GM23338 (cell line): ENCODE measurements around the gene ZKSCAN2. TPM values are rescaled to one million over a fixed set of nuclear protein-coding genes. Genes with fewer than 3 reads are reported as not detected.

Experiments
- ATAC-seq: fragments of 200-7000 bp; cut with Tn5 transposase; 3 replicates; pipeline ENCODE4 v1.9.1; 2020
- DNase-seq: peaks from one replicate; pipeline ENCODE4 v3.0.0-alpha.2; 2015; ENCODE audit warnings: low spot score
- H2AFZ ChIP-seq: fragments of 200-600 bp; sonication (generic); 2 replicates; pipeline ENCODE4 v1.8.0; 2016; ENCODE audit warnings: antibody characterized with exemption, mild to moderate bottlenecking, moderate library complexity
- H3F3A ChIP-seq: fragments of 200-600 bp; sonication (generic); replicated peaks from 2 replicates; pipeline ENCODE4 v1.8.0; 2017; ENCODE audit warnings: antibody characterized with exemption, mixed run types, low read depth
- H3K27ac ChIP-seq: fragments of 200-600 bp; sonication (generic); 2 replicates; pipeline ENCODE4 v1.6.1; 2016; ENCODE audit warnings: low read depth
- H3K27me3 ChIP-seq: fragments of 200-600 bp; sonication (generic); 2 replicates; pipeline ENCODE4 v1.8.0; 2016; ENCODE audit warnings: mild to moderate bottlenecking, mixed run types, moderate library complexity; ENCODE audit not compliant: insufficient read depth
- H3K36me3 ChIP-seq: fragments of 200-600 bp; sonication (generic); 2 replicates; pipeline ENCODE4 v1.8.0; 2016; ENCODE audit warnings: mild to moderate bottlenecking; ENCODE audit not compliant: insufficient read depth
- H3K4me1 ChIP-seq: fragments of 200-600 bp; sonication (generic); 2 replicates; pipeline ENCODE4 v1.8.0; 2016; ENCODE audit warnings: mild to moderate bottlenecking, moderate library complexity; ENCODE audit not compliant: insufficient read depth
- H3K4me2 ChIP-seq: fragments of 200-600 bp; sonication (generic); 2 replicates; pipeline ENCODE4 v1.7.1; 2017; ENCODE audit warnings: mixed run types
- H3K4me3 ChIP-seq: fragments of 200-600 bp; sonication (generic); 2 replicates; pipeline ENCODE4 v1.6.1; 2016; ENCODE audit warnings: mixed run types
- H3K79me2 ChIP-seq: fragments of 200-600 bp; sonication (generic); replicated peaks from 2 replicates; pipeline ENCODE4 v1.8.0; 2017; ENCODE audit warnings: mild to moderate bottlenecking; ENCODE audit not compliant: insufficient read depth
- H3K9me2 ChIP-seq: fragments of 200-600 bp; sonication (generic); 2 replicates; pipeline ENCODE4 v1.8.0; 2017; ENCODE audit not compliant: insufficient read depth
- H4K20me1 ChIP-seq: fragments of 200-600 bp; sonication (generic); replicated peaks from 2 replicates; pipeline ENCODE4 v1.8.0; 2017; ENCODE audit warnings: mild to moderate bottlenecking; ENCODE audit not compliant: insufficient read depth
- H3K27ac Mint-ChIP-seq: 2 replicates; pipeline ENCODE4 v1.8.0; 2020; ENCODE audit warnings: inconsistent platforms, mild to moderate bottlenecking, moderate library complexity, mixed read lengths
- H3K27me3 Mint-ChIP-seq: 3 replicates; pipeline ENCODE4 v1.8.0; 2022; ENCODE audit warnings: low read depth, mild to moderate bottlenecking, moderate library complexity, mixed read lengths, inconsistent platforms; ENCODE audit not compliant: insufficient read depth, poor library complexity
- H3K36me3 Mint-ChIP-seq: 3 replicates; pipeline ENCODE4 v1.8.0; 2021; ENCODE audit warnings: low read depth, mild to moderate bottlenecking, inconsistent platforms, moderate library complexity, mixed read lengths
- H3K4me1 Mint-ChIP-seq: 3 replicates; pipeline ENCODE4 v1.8.0; 2020; ENCODE audit warnings: mild to moderate bottlenecking, inconsistent platforms, mixed read lengths
- H3K4me3 Mint-ChIP-seq: 3 replicates; pipeline ENCODE4 v1.8.0; 2021; ENCODE audit warnings: moderate library complexity, mild to moderate bottlenecking, inconsistent platforms, mixed read lengths
- H3K9me3 Mint-ChIP-seq: 3 replicates; pipeline ENCODE4 v1.8.0; 2020; ENCODE audit warnings: moderate library complexity, mild to moderate bottlenecking, inconsistent platforms, mixed read lengths
- CTCF ChIP-seq, 2 experiments: fragments of 200-600 bp in 1 of 2; sonication (generic) in 1 of 2; conservative IDR thresholded peaks; 2 replicates each; pipeline versions ENCODE4 v1.5.1 to v1.6.1; 2016 to 2017; ENCODE audit warnings: antibody characterized with exemption in 2 of 2, low read depth in 2 of 2, mild to moderate bottlenecking in 2 of 2, moderate library complexity in 1 of 2
- ETS1 ChIP-seq: IDR thresholded peaks from 2 replicates; pipeline ENCODE4 v1.6.1; 2016; ENCODE audit warnings: antibody characterized with exemption
- EZH2 ChIP-seq: fragments of 200-600 bp; sonication (generic); IDR thresholded peaks from one replicate; pipeline ENCODE4 v1.8.0; 2017; ENCODE audit warnings: antibody characterized with exemption, mild to moderate bottlenecking, low read depth; ENCODE audit not compliant: unreplicated experiment
- JUNB ChIP-seq: IDR thresholded peaks from one replicate; pipeline ENCODE4 v1.6.1; 2016; ENCODE audit warnings: antibody characterized with exemption; ENCODE audit not compliant: unreplicated experiment
- REST ChIP-seq: IDR thresholded peaks from one replicate; pipeline ENCODE4 v1.6.1; 2018; ENCODE audit warnings: antibody characterized with exemption; ENCODE audit not compliant: unreplicated experiment
- ZNF114 ChIP-seq: fragments of 250-450 bp; sonication (Bioruptor Pico); IDR thresholded peaks from 2 replicates; pipeline ENCODE4 v1.5.0; 2020; ENCODE audit warnings: mild to moderate bottlenecking, moderate library complexity
- ZNF462 ChIP-seq: fragments of 250-450 bp; sonication (Bioruptor Pico); IDR thresholded peaks from 2 replicates; pipeline ENCODE4 v1.5.0; 2020; ENCODE audit warnings: mild to moderate bottlenecking, moderate library complexity
- polyA plus RNA-seq: library from polyadenylated mRNA; unstranded; fragments of >200 nt; fragmentation: Nextera tagmentation; extraction: Ambion mirVana; gene quantifications from 2 replicates; pipeline ENCODE4 v1.2.1, GENCODE V29; 2016
- total RNA-seq: library from RNA; depleted of rRNA; stranded (reverse); fragments of >200 nt; shearing (Covaris generic); gene quantifications from 2 replicates; pipeline ENCODE4 v1.2.3, GENCODE V29; 2014

The ZKSCAN2 gene
- total and polyA plus RNA-seq, 2 experiments from 2014 or later, result 2.0 to 8.8 TPM

GRCh38 chr16:25219070-25219737, 38.4 kb downstream of the ZKSCAN2 start (continued):
- no peak for TF ChIP-seq REST

- Histone ChIP-seq H3K27ac (no peak overlapping the region), H3K4me1 (no peaks in the 10 kb centered on the region), H3F3A (no peaks in the 10 kb centered on the region), H3K4me3 (no peak overlapping the region), H3K36me3 (no peaks in the 10 kb centered on the region), H3K9me2 (no peaks in the 10 kb centered on the region), H4K20me1 (no peaks in the 10 kb centered on the region), H3K27me3 (no peaks in the 10 kb centered on the region), H3K79me2 (no peaks in the 10 kb centered on the region), H2AFZ (no peak overlapping the region), H3K4me2 (no peak overlapping the region)
- no peak for ATAC-seq
- H3K9me3 Mint-ChIP-seq, result no peaks in the 10 kb centered on the region
- DNase-seq, result no peak
- H3K27ac Mint-ChIP-seq, result no peak overlapping the region
- peaks cover 9% of the 10 kb centered on the region for H3K27me3 Mint-ChIP-seq
- no peak overlapping the region for H3K4me3 Mint-ChIP-seq
- H3K36me3 Mint-ChIP-seq, result no peaks in the 10 kb centered on the region
- H3K4me1 Mint-ChIP-seq, result no peaks in the 10 kb centered on the region
- TF ChIP-seq JUNB (no peak), ZNF114 (CRISPR knock-in tag) (no peak), ETS1 (no peak), REST (no peak), EZH2 (no peak), CTCF (conservative IDR thresholded peaks at IDR 0.05; ENCODE audit: low read depth in 2 of 2) (no peak), ZNF462 (CRISPR knock-in tag) (no peak)
These were observed 39.7 kb downstream of the ZKSCAN2 start for GRCh38 chr16:25217921-25218320.
